Glutamatergic neuron (in vitro differentiated cells): ENCODE results near the gene ARTN. TPM values are rescaled to one million over a fixed set of nuclear protein-coding genes. Genes with fewer than 3 reads are reported as not detected.
A peak's percentile ranks its signal among the peaks of the same experiment; 100 is the strongest.

Experiments used
- DNase-seq: peaks from one replicate; pipeline ENCODE4 v3.0.0; 2022
- H3K27ac Mint-ChIP-seq: one replicate; pipeline ENCODE4 v1.8.0; 2020; ENCODE audit warnings: mild to moderate bottlenecking, mixed read lengths, inconsistent platforms; ENCODE audit not compliant: unreplicated experiment
- H3K27me3 Mint-ChIP-seq: one replicate; pipeline ENCODE4 v1.8.0; 2020; ENCODE audit warnings: mild to moderate bottlenecking, moderate library complexity, mixed read lengths, inconsistent platforms; ENCODE audit not compliant: unreplicated experiment
- H3K36me3 Mint-ChIP-seq: one replicate; pipeline ENCODE4 v1.8.0; 2020; ENCODE audit warnings: mild to moderate bottlenecking, mixed read lengths, inconsistent platforms; ENCODE audit not compliant: unreplicated experiment
- H3K4me1 Mint-ChIP-seq: one replicate; pipeline ENCODE4 v1.8.0; 2020; ENCODE audit warnings: mild to moderate bottlenecking, low read depth, mixed read lengths, inconsistent platforms; ENCODE audit not compliant: unreplicated experiment
- H3K4me3 Mint-ChIP-seq: one replicate; pipeline ENCODE4 v1.8.0; 2020; ENCODE audit warnings: mild to moderate bottlenecking, mixed read lengths, inconsistent platforms; ENCODE audit not compliant: unreplicated experiment
- H3K9me3 Mint-ChIP-seq: one replicate; pipeline ENCODE4 v1.8.0; 2020; ENCODE audit warnings: mild to moderate bottlenecking, moderate library complexity, mixed read lengths, inconsistent platforms; ENCODE audit not compliant: unreplicated experiment
- total RNA-seq: library from RNA; stranded (reverse); fragmentation: NEBNext Ultra II Directional; extraction: Animal tissue kit (Norgen Biotek cat#: 25700); gene quantifications from one replicate; pipeline ENCODE4 v1.2.1, GENCODE V29; 2021; ENCODE audit not compliant: unreplicated experiment
- TF ChIP-seq, protein P1 (sequence below): fragments of 200-600 bp; sonication (generic); IDR thresholded peaks from one replicate; pipeline ENCODE4 v1.5.0; 2021; ENCODE audit not compliant: partially characterized antibody, unreplicated experiment

Gene ARTN
- total RNA-seq, 1 donor from 2014 or later = not detected

- TF ChIP-seq, protein P1, sequence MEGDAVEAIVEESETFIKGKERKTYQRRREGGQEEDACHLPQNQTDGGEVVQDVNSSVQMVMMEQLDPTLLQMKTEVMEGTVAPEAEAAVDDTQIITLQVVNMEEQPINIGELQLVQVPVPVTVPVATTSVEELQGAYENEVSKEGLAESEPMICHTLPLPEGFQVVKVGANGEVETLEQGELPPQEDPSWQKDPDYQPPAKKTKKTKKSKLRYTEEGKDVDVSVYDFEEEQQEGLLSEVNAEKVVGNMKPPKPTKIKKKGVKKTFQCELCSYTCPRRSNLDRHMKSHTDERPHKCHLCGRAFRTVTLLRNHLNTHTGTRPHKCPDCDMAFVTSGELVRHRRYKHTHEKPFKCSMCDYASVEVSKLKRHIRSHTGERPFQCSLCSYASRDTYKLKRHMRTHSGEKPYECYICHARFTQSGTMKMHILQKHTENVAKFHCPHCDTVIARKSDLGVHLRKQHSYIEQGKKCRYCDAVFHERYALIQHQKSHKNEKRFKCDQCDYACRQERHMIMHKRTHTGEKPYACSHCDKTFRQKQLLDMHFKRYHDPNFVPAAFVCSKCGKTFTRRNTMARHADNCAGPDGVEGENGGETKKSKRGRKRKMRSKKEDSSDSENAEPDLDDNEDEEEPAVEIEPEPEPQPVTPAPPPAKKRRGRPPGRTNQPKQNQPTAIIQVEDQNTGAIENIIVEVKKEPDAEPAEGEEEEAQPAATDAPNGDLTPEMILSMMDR = no peak
- Mint-ChIP-seq H3K4me3 (no peak overlapping the region), H3K4me1 (peaks cover 6% of the 10 kb centered on the region), H3K9me3 (peaks cover 3% of the 10 kb centered on the region), H3K36me3 (no peaks in the 10 kb centered on the region), H3K27me3 (peaks cover 3% of the 10 kb centered on the region), H3K27ac (no peak overlapping the region)
- no peak for DNase-seq
These were observed 20.5 kb upstream of the ARTN start for GRCh38 chr1:43913051-43913501.

GRCh38 chr1:43913666-43914360 lies 19.8 kb upstream of the ARTN start:
- H3K27me3 Mint-ChIP-seq = peaks cover 3% of the 10 kb centered on the region
- H3K4me3 Mint-ChIP-seq = no peak overlapping the region
- peaks cover 2% of the 10 kb centered on the region for H3K9me3 Mint-ChIP-seq
- H3K27ac Mint-ChIP-seq = peak overlapping the region; percentile 30
- peaks cover 6% of the 10 kb centered on the region for H3K4me1 Mint-ChIP-seq
- no peaks in the 10 kb centered on the region for H3K36me3 Mint-ChIP-seq
- no peak for DNase-seq
- TF ChIP-seq, protein P1 = no peak

- Mint-ChIP-seq H3K4me3 (no peak overlapping the region), H3K36me3 (no peaks in the 10 kb centered on the region), H3K4me1 (peaks cover 6% of the 10 kb centered on the region), H3K27ac (peak overlapping the region; percentile 3), H3K9me3 (peaks cover 2% of the 10 kb centered on the region), H3K27me3 (peaks cover 3% of the 10 kb centered on the region)
- TF ChIP-seq, protein P1 = no peak
- no peak for DNase-seq
These were observed 18.8 kb upstream of the ARTN start for GRCh38 chr1:43914576-43915525.

- Mint-ChIP-seq H3K36me3 (peaks cover 4% of the 10 kb centered on the region), H3K27me3 (peaks cover 8% of the 10 kb centered on the region), H3K9me3 (peaks cover 7% of the 10 kb centered on the region), H3K4me1 (peaks cover 3% of the 10 kb centered on the region), H3K27ac (no peak overlapping the region), H3K4me3 (no peak overlapping the region)
- TF ChIP-seq, protein P1 = no peak
- DNase-seq = no peak
These were observed 13.7 kb upstream of the ARTN start for GRCh38 chr1:43919906-43920305.
